ENCODE results near the gene METTL16.

DNA sequence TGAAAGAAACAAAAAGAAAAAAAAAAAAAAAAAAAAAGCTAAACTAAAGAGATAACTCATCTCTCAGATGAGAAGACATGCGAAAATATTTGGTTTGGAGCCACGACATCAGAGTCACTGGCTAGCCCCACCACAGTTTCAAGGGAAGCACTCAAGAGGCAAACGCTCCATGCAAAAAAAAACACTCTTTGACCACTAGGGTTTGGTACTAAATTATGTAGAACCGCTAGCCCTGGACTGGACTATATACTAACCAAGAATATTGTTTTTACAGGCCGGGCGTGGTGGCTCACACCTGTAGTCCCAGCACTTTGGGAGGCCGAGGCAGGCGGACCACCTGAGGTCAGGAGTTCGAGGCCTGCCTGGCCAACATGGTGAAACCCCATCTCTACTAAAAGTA, 37.3 kb downstream of the METTL16 start:
- TF ChIP-seq, protein P1, sequence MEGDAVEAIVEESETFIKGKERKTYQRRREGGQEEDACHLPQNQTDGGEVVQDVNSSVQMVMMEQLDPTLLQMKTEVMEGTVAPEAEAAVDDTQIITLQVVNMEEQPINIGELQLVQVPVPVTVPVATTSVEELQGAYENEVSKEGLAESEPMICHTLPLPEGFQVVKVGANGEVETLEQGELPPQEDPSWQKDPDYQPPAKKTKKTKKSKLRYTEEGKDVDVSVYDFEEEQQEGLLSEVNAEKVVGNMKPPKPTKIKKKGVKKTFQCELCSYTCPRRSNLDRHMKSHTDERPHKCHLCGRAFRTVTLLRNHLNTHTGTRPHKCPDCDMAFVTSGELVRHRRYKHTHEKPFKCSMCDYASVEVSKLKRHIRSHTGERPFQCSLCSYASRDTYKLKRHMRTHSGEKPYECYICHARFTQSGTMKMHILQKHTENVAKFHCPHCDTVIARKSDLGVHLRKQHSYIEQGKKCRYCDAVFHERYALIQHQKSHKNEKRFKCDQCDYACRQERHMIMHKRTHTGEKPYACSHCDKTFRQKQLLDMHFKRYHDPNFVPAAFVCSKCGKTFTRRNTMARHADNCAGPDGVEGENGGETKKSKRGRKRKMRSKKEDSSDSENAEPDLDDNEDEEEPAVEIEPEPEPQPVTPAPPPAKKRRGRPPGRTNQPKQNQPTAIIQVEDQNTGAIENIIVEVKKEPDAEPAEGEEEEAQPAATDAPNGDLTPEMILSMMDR (conservative IDR thresholded peaks at IDR 0.05; ENCODE audit: low read length), result no peak
- TF ChIP-seq EZH2phosphoT487 (IDR thresholded peaks at IDR 0.05; ENCODE audit: borderline replicate concordance), result no peak
